GM11168 (cell line): ENCODE results near the gene FOXJ1.

Experiments
- in situ Hi-C: fragments of 300-500 bp; cut with MboI; formaldehyde crosslinking; loops from one replicate; pipeline ENCODE4 v1.12.0; 2022; ENCODE audit warnings: low sequenced_read_pairs; ENCODE audit not compliant: unreplicated experiment

The FOXJ1 gene

DNA sequence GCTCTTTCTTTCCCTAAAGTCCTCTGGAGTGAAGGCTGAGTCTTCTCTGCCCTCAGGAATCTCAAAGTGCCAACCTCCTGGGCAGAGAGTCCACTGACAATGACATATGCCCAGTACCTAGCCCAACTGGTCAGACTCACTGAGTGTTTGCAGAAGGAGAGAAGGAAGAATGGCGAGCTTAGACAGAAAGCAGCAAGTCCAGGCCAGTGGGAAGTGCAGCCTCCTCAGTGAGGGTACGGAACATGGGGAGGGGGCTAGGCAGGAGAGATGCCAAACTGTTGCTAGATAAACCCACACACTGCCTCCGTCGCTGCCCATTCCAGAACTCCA lies 38.1 kb downstream of the FOXJ1 start:
- in situ Hi-C loops: no loop called here

DNA sequence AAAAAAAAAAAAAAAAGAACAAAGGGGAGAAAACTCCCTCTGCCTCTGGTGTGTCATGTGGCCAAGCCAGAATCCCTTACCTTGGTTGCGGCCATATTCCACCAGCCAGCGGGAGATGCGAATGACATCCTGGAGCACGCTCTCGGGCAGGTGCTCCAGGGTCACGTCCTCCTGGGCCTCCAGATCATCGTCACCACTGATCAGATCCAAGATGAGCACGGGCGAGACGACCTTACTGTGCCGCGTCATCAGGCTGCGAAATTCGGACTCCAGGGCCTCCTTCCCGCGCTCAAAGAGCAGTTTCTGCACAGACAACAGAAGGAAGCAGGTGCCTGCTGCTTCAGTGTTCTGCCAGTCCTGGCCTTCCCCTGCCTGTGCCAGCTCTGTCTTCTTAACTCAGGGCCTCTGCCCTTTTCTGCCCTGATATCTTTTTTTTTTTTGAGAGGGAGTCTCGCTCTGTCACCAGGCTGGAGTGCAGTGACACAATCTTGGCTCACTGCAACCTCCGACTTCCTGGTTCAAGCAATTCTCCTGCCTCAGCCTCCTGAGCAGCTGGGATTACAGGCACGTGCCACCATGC lies 43.2 kb downstream of the FOXJ1 start:
- in situ Hi-C loops: no loop called here

DNA sequence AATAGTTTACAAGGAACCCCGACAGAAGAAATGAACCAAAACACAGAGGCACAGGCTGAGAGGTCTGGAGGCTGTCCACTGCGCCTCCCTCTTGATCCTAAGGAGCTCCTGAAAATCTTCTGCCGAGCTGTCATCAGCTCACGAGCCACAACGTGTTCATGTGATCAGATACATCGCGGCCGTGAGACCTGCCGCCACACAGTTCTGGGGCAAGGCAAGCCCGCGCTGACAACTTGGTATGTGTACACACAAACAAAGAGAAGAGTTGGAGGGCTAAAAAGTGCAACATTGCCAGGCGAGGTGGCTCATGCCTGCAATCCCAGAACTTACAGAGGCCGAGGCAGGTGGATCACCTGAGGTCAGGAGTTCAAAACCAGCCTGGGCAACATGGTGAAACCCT lies 45.1 kb downstream of the FOXJ1 start:
- in situ Hi-C loops: no loop called here

DNA sequence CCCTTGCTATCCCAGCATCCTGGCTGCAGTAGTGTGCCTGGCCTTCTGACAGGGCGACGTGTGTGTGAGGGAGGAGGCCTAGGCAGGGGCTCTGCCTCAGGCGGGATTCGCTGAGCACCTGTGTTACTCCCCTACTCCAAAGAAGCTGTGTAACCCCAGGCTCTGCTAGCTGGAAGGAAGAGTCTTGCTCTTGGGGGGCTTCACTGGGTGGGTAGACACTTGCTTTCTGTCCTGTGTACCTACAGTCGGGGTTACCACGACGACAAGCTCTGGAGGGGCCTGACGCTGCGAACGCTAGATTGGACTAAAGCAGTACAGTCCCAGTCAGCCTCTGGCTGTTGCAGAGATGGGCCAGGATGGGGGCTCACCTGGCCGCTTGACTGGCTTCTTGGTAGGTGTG lies 47.0 kb downstream of the FOXJ1 start:
- in situ Hi-C loops: no loop called here

DNA sequence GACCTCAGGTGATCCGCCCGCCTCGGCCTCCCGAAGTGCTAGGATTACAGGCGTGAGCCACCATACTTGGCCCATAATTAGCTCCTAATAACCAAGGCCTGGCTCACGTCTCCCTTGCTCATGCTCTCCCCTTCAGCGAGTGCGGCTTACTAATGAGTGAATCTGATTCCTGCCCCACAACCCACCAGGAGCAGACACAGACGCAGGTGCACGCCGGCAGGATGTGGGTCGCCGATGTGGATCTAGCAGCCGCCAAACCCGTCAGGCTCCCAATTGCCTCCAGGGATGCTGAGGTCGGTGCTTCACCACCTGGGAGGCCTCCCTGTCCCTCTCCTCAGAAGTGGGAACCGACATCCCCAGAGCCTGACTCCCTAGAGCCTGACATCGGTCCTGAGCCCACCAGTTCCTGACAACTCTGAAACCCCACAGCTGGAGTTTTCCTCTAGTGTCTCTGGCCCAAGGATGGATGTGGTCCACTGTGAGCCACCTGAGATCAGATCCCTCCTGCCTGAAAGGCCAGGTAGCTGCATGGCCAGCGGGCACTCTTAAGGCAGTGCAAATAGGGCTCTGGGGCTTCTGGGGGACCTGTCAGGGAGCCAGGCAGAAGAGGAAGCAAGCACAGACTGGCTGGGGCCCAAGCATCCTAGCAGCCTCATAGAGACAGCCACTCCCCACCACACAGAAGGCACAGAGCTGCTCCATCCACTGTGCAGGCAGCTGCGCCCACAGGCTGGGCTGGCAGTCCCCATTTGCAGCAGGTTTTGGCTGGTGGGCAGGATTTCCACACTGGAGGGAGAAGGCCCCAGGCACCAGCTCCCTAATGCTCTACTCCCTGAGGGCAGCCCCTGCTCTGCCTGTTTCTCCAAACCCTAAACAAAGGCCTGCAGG lies 48.3 kb downstream of the FOXJ1 start:
- in situ Hi-C loops: no loop called here

DNA sequence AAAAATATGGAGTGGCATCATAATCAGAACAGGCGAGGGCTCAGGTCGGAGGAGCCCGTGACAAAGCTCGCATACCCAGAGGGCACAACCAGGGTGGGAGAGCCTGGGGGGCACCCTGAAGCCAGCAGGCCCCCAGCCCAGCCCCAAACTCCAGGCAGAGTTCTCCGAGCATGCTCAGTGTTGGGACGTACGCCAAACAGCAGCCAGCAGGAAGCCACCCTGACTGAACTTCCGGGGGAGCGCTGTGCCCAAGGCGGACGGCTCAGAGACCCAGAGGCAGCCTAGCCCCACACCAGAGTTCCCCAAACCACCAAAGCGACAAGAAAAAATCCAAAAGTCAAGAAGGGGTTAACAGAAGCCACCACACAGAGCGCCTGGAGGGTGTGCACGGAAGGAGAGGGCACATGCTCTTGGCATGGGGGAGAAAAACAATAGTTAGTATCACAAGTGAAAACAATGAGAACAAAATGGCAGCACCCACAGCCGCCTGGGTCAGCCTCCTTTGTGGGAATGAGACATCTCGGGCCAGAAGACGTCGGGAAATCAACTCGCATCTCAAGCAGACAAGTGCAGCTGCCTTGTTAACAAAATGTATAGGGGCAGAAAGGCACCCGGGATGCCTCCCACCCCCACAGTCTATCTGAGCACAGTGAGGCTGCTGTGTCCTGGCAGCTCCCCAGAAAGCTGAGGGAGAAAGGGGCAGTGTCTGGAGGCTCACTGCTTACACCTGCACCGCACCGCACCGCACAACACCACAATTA lies 49.3 kb downstream of the FOXJ1 start:
- in situ Hi-C loops: no loop called here

DNA sequence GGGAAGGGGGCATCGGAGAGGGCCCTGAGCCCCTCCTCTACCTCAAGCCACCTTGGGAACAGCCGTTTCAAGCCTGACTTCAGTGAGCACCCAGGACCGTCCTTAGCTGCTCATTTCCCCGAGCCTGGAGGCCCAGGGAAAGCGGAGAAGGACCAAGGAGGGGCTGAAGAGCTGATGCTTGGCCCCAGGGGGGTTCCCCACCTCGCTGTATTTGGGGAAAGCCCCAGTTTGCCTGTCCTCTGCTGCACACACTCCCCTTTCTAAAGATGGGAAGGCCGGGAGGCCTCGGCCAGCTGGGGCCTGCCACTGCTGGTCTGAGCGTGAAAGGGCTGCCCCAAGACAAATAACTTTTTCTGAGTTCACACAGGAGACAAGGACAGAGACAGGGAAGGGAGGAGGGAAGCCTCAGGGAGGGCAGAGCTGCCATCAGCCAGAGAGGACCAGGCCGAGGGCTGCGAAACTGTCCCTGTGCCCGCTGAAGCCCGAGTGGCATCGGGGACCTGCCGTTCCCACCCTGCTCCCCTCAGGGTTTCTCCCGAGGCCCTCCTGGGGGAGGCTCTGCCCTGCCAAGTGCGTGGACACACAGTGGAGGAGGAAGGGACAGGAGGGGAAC lies 50.4 kb downstream of the FOXJ1 start:
- in situ Hi-C loops: no loop called here

DNA sequence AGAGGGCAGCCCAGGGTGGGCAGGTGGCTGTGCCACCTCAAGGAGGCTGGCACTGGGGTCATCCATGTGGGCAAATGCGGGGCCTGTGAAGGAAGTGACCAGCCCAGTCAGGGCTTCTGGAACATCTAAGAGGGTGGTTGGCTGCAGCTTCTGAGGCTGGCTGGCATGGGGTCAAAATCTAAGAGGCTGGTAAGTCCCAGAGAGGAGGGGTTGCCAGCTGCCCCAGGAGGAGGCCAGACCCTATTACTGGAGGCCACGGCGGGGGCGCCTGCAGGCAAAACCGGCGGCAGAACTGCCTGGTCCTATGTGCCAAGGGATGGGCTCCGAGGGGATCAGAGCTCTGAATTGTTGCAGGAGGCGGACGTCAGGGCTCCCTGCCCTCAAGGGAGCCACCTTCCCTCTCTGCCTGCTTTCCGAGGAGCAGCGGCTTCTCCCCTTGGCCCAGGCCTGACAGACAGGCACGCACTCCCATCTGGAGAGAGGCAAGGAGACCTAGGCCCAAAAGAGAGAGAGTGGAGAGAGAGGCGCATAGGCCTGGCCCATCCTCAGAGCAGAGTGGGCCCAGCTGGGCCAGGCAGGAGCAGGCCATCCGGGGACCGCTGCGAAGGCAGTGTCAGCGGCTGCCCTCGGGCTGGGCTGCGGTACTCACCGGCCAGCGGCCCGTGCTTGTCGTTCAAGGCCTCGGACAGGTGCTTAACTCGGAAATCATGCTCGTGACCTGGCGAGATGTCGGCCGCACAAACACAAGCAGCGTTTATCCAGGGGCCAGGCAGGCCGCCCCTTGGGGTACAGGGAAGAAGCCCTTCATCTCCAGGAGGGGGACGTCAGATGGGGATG lies 51.1 kb downstream of the FOXJ1 start:
- in situ Hi-C loops: no loop called here

DNA sequence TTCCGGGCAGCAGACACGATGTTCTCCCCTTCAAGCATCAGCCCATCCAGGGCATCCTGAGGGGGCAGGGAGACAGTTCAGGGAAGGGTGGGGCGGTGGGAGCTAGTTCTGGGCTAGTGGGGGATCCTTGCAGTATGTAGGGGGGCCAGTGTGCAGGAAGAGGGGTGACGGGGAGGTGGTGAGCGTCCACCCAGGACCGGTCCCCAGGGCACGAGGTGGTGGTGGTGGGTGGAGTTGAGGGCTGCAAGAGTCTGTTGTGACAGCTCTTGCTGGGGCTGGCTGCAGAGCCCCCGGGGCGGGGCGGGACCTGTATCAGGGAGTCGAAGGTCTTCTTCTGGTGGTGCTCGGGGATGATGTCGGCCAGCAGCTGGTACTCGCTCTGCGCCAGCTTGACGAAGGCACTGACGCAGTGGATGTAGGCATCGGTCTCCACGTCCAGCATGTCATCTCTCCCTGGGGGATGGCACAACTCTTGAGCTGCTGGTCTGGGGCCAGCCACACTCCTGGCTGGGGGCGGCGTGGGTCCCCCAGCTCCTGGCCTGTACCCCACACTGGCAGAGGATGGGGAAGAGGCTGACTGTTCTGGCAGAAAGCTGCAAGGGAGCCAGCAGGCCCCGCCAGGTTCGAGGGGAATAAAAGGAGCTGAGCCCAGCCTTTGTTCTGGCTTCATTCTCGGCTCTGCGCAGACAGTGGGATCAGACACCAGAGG lies 52.0 kb downstream of the FOXJ1 start:
- in situ Hi-C loops: no loop called here

DNA sequence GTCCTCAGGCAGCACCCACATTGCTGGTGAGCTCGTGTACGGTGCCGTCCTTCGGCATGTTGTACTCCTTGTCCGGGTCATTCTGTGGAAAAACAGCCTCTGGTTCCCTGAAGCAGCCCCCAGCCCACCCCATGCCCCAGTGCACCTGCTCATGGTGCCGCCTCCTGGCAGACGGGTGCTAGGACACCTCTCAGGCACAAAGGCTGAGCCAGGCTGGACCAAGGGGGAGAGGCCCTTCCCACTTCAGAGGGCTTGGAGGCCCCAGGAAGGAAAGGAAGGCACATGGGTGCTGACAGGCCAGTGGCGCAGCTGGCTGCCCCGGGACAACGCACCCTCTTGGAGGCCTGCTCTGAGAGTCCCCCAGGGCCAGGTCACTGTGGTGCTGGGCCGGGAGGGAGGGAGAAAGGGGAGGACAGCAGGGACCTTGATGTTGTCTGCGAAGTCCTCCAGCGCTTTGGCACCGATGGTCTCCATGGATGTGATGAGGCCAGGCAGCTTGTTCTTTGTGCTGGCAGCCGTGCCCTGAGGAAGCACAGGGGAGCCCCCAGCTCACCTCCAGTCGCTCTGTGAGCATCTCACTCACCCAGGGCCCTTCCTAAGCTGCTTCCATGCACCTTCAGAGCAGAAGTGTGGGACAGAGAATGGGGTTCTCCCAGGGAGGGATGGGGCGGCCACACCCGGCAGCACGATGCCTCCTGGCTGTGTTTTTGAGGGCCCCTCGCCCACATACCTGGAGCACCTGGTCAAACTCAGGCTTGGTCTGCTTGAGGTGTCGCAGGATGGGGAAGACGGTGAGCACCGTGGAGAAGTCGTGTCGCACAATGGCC lies 52.8 kb downstream of the FOXJ1 start:
- in situ Hi-C loops: no loop called here

DNA sequence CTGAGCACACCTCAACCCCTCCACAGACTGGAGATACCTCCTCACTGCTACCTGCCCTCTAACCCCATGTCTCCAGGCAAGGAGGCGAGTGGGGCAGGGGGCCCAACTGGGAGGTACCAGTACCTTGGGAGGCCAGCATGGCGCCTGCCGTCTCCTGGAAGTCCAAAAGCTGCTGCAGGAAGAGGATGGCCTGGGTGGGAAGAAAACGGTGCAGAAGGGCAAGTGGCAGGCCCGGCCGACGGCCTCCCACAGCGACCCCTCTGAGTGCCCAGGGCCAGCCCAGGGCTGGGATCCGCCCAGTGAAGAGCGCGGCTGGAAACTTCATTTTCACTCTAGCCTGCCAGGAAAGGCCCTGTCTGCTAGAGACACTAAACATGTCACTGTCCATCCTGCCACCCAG lies 53.5 kb downstream of the FOXJ1 start:
- in situ Hi-C loops: no loop called here

DNA sequence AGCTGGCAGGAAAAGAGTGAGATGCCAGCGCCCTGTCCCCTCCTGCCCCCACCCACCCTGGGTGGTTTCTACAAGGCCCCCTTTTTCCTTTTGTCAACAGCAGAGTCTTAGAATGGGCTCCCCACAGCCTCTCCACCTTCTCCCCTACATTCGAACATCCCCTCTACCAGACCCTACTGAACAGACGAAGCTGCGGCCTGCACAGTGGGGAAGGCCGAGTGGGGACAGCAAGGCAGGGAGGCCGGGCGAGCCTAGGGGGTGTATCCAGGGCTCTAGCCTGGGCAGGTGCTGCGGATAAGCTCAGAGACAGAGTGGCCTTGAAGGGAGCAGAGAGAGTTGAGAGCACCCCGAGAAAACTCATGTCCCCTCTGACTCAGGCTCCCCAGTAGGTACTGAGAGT lies 54.7 kb downstream of the FOXJ1 start:
- in situ Hi-C loops: no loop called here
